ENCODE measurements around the gene PLCB2. TPM values are rescaled to one million over a fixed set of nuclear protein-coding genes. Genes with fewer than 3 reads are reported as not detected.
A peak's percentile ranks its signal among the peaks of the same experiment; 100 is the strongest.

The PLCB2 gene
- total RNA-seq, 2 donors from 2014 or later, result 1.9 to 8.4 TPM

DNA sequence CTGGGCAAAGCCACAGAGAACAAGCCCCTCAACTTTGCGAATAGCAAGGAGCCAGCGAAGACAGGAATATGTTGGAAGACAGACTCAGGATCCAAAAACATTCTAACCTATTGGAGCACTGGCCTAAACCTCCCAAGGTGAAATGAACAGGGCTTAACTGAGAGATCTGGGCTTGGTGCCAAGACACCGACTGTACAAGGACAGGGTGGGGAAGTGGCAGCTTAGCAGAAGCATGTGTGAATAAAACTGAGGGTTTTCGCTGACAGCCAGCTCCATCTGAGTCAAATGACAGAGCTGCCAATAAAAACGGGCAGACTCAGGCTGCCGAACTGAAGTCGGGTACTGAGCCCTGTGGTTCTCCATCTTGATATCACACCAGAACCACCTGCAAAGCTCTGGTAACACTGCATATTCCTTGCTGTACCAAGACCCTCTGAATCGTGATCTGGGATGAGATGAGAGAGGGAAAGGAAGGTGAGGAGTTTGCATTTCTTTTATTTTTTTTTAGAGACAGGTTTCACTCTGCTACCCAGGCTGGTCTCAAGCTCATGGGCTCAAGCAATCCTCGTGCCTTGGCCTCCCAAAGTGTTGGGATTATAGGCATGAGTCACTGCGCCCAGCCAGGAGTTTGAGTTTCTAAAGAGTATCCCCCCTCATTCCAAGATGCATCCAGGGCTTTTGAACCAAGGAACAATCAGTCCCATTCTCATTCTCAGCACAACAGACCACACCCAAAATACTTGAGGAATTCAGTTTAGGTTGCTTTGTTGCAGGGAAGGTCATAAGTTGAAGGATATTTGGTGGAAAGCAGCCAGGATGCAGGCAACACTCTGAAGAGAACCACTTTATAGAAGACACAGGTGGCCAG, 6.0 kb upstream of the PLCB2 start:
- no peaks in the 10 kb centered on the region for H3K4me1 ChIP-seq
- TF ChIP-seq, protein P1, sequence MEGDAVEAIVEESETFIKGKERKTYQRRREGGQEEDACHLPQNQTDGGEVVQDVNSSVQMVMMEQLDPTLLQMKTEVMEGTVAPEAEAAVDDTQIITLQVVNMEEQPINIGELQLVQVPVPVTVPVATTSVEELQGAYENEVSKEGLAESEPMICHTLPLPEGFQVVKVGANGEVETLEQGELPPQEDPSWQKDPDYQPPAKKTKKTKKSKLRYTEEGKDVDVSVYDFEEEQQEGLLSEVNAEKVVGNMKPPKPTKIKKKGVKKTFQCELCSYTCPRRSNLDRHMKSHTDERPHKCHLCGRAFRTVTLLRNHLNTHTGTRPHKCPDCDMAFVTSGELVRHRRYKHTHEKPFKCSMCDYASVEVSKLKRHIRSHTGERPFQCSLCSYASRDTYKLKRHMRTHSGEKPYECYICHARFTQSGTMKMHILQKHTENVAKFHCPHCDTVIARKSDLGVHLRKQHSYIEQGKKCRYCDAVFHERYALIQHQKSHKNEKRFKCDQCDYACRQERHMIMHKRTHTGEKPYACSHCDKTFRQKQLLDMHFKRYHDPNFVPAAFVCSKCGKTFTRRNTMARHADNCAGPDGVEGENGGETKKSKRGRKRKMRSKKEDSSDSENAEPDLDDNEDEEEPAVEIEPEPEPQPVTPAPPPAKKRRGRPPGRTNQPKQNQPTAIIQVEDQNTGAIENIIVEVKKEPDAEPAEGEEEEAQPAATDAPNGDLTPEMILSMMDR (IDR thresholded peaks at IDR 0.05), result no peak
- H3K4me3 ChIP-seq, result no peak overlapping the region
- H3K36me3 ChIP-seq, result no peaks in the 10 kb centered on the region
- no peak overlapping the region for H3K27ac ChIP-seq
- no peak for DNase-seq (ENCODE audit: low spot score)
- H3K9me3 ChIP-seq, result no peaks in the 10 kb centered on the region
- no peaks in the 10 kb centered on the region for H3K27me3 ChIP-seq

DNA sequence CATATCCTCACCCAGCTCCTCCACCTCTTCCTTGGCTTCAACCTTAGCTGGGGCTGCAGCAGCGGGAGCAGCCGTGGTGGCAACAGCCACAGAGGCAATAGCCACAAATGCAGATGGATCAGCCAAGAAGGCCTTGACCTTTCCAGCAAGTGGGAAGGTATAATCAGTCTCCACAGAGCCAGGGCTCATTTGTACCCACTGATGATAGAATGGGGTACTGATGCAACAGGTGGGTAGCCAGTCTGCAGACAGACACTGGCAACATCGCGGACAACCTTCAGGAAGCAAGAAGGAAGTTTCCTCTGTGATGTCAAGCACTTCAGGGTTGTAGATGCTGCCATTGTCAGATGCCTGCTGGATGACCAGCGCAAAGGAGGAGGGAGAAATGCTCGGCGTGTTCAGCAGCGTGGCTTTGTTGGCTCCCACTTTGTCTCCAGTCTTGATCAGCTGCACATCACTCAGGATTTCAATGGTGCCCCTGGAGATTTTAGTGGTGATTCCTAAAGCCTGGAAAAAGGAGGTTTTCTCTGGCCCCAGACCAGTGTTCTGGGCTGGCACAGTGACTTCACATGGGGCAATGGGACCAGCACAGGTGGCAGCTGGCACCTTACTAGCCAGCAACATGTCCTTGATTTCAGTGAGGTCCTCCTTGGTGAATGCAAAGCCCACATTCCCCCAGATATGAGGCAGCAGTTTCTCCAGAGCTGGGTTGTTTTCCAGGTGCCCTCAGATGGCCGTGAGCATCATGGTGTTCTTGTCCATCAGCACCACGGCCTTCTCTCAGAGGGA, 4.8 kb upstream of the PLCB2 start:
- TF ChIP-seq, protein P1 (IDR thresholded peaks at IDR 0.05), result no peak
- H3K27me3 ChIP-seq, result no peaks in the 10 kb centered on the region
- H3K4me3 ChIP-seq, result no peak overlapping the region
- no peaks in the 10 kb centered on the region for H3K36me3 ChIP-seq
- H3K27ac ChIP-seq, result no peak overlapping the region
- no peaks in the 10 kb centered on the region for H3K9me3 ChIP-seq
- DNase-seq (ENCODE audit: low spot score), result no peak
- peaks cover 0 to 4% of the 10 kb centered on the region in 2 donors for H3K4me1 ChIP-seq

DNA sequence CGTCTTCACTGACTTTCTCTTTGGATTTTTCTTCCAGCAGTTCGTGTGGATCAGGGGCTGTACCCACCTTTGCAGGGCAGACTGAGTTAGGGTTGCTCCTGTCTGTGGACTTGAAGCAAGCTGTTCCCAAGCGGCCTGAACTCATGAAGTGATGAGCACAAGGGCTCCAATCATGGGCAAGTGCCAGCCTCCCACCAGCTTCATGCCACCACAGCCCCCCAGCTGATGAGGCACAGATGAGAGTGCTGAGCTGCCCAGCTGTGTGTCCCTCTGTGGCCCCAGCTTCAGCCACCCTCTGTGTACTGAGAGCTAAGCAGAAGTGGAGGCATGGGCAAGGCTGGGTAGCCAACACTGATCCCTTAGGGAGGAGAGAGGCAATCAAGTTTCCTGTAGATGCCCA, 3.3 kb upstream of the PLCB2 start:
- TF ChIP-seq, protein P1 (IDR thresholded peaks at IDR 0.05), result no peak
- H3K36me3 ChIP-seq, result no peaks in the 10 kb centered on the region
- peaks cover 0 to 8% of the 10 kb centered on the region in 2 donors for H3K4me1 ChIP-seq
- no peaks in the 10 kb centered on the region for H3K9me3 ChIP-seq
- H3K4me3 ChIP-seq, result no peak overlapping the region
- no peaks in the 10 kb centered on the region for H3K27me3 ChIP-seq
- no peak for DNase-seq (ENCODE audit: low spot score)
- H3K27ac ChIP-seq, result no peak overlapping the region

GRCh38 chr15:40310001-40310959, 2.5 kb upstream of the PLCB2 start:
- no peak overlapping the region for H3K27ac ChIP-seq
- H3K27me3 ChIP-seq, result no peaks in the 10 kb centered on the region
- TF ChIP-seq, protein P1 (IDR thresholded peaks at IDR 0.05), result peak; percentile 62 to 84
- no peak for DNase-seq (ENCODE audit: low spot score)
- H3K4me3 ChIP-seq, result no peak overlapping the region
- H3K4me1 ChIP-seq, result peaks cover 0 to 8% of the 10 kb centered on the region in 2 donors
- H3K36me3 ChIP-seq, result no peaks in the 10 kb centered on the region
- no peaks in the 10 kb centered on the region for H3K9me3 ChIP-seq

DNA sequence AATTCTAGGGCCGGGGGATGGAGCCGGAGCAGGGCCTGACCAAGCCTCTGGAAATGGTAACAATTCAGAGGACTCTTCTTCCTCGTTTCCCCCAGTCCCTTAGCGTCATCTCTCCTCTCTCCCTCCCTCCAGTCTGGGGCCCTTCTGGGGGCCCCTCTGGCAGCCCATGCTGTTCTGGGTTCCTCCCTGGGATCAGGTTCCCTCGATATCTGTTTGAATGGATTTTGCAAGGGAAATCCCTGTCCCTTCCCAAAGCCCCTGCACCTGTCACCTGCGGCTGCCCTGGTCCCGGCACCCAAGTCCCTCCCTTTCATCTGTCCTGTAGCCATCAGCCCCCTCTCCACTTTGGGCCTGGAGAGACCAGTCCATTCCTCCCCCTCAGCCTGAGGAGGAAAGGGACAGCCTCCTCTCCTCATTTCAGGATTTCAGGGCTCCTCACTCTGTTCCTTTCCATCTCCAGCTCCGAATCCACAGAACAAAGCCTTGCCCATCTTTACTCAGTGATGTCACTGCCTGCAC, 1.7 kb upstream of the PLCB2 start:
- Histone ChIP-seq H3K27ac (no peak overlapping the region), H3K27me3 (no peaks in the 10 kb centered on the region), H3K36me3 (no peaks in the 10 kb centered on the region), H3K9me3 (no peaks in the 10 kb centered on the region), H3K4me1 (peaks cover 0 to 8% of the 10 kb centered on the region in 2 donors), H3K4me3 (no peak overlapping the region)
- no peak for DNase-seq (ENCODE audit: low spot score)
- TF ChIP-seq, protein P1 (IDR thresholded peaks at IDR 0.05), result no peak

Measured in right atrium auricular region (tissue), 2 donors.